Kidney glomerular epithelial cell (primary cell): ENCODE data around the gene SH3TC2.
"Not testable (repeated sequence)": the region's sequence is repeated elsewhere in the genome, so short reads cannot be mapped to it uniquely, and the experiment has no call there.

Experiments used
- DNase-seq: peaks from one replicate; lab custom pipeline; 2025; lab: John Stamatoyannopoulos, UW

The SH3TC2 gene

DNA sequence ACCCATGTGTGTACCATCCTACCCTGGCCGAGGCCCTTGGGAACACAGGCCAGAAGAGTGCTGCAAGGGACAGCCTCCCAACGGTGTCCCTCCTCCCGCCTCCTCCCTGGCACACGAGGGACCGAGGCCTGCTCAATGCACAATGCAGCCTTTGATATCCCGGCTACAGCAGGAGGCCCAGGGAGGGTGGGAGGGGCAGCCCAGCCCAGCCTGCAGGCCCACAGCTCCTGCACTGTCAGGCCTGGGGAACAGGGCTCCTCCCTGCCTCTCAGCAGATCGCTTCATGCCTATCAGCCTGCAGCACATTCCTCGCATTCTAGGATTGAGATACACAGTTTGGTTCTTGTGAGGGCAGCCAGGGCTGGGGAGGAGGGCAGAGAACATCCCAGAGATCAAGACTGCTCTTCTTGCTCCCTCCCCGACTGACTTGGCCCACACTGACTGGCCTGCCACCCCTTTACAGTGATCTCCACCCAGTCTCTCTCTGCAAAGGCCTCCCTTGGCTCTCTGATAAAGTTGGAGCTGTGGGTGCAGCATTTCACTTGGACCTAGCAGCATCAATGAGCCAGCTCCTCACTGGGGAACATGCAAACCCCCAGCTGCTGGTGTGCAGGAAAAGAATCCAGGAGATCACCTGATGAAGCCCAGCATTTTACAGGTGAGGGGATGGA lies at the start of gene SH3TC2:
Gene SH3TC2, minus strand, starts transcription at position 46 of the 671 bp plus-strand sequence. Its CDS starts 40 bp downstream, at position 6.
- peak; percentile 16 for DNase-seq

DNA sequence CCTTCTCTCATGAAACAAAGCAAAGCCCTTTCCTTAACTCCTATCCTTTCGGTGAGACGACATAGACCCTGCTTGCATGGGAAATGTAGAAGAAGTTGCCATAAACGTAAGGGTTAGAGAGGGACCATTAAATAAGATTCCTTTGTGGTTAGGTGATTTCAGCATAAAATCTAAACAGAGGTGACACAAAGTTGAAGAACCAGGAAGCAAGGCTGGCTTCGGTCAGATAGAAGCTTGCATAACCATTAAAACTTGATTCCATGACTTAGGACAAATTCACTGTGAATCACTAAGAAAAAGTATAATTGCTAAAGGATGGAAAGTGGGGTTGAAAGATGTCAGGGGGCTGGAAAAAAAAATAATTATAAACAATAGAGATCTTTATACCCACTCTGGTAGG lies 47.5 kb upstream of the SH3TC2 start:
- no peak for DNase-seq

DNA sequence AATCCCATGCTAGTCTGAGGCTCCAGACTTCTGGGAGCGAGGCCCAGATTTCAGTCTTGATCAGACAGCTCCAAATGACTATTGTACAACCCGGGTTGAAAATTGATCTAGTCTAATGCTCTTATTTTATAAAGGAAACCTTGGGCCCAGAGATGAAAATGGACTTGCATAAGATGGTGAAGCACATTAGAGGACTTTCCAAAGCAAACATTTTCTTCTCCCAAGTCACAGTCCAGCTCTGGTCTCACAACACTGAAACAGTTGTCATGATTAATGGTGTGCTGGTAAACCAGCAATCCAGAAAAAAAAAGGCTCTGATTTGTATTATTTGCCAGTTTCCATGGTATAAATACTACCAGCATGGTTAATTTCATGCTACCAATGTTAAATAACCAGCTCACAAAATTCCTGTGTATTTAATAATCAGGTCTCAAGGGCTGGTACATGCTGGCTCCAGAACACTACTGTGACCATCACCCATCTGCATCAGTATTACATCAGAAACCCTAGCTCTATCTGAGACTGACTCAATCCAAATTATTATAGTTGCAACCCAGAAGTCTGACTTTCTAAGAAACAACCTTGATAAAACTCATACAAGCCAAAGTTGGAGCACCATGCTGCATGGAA lies 45.9 kb upstream of the SH3TC2 start:
- no peak for DNase-seq

DNA sequence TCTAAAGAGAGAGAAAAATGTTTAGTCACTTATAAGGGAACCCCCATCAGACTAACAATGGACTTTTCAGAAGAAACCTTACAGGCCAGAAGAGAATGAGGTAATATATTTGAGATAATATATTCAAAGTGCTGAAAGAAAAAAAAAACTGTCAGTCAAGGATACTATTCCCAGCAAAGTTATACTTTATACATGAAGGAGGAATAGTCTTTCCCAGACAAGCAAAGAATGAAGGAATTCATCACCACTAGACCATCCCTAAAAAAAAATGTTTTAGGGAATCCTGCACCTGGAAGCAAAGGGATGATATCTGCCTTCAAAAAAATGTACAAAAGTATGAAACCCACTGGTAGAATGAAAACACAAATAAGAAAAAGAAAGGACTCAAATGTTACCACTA lies 37.5 kb upstream of the SH3TC2 start:
- no peak for DNase-seq

DNA sequence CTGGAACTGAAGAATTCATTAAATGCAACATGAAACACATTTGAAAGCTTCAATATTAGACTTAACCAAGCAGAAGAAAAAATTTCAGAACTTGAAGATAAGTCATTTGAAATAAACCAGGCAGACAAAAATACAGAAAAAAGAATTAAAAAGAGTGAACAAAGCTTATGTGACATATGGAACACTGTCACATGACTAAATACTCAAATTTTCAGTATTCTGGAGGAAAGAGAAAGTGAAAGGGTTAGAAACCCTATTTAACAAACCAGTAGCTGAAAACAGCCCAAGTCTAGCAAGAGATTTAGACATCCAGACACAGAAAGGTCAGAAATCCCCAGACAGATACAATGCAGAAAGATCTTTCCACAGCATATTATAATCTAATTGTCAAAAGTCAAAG lies 37.1 kb upstream of the SH3TC2 start:
- no peak for DNase-seq

DNA sequence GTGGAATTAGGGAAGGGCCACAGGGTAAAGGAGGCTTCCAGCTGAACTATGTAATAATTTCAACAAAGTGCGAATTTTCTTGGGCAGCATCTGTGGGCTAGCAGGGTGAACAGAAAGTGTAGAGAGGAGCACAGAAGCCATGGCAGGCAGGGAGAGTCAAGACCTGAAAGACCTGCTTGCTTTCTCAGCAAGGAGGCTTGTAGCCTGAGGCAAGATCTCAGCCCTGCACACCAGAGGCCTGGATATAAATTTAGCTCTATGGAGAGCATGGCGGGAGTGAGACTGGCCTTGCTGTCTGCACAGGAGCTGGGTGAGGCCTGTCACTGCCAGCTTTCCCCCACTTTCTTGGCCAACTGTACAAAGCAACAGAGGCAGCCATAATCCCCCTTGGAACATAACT lies 32.1 kb upstream of the SH3TC2 start:
- DNase-seq: no peak

DNA sequence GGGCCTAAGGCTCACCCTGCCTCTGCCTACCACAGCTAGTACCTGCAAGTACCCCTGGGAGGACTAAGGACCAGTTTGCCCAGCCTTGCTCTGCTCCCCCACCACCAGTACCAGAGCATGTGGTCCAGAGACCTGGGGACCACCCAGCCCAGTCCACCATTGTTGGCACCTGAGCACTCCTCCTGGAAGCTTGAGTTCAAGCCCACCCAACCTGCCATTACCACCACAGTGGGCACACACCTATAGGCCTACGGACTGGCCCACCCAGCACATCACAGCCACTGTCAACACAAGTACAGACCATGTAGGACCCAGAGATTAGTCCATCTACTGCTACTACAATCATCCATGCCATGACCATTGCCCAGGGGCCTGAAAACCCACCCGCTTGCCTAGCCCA lies 30.8 kb upstream of the SH3TC2 start:
- no peak for DNase-seq

DNA sequence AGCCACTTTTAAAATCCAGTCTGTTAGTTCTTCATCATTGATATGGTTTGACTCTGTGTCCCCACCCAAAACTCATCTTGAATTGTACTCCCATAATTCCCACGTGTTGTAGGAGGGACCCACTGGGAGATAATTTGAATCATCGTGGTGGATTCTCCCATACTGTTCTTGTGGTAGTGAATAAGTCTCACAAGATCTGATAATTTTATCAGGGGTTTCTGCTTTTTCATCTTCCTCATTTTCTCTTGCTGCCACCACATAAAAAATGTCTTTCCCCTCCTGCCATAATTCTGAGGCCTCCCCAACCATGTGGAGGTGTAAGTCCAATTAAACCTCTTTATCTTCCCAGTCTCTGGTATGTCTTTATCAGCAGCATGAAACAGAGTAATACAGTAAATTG lies 26.9 kb upstream of the SH3TC2 start:
- no peak for DNase-seq

DNA sequence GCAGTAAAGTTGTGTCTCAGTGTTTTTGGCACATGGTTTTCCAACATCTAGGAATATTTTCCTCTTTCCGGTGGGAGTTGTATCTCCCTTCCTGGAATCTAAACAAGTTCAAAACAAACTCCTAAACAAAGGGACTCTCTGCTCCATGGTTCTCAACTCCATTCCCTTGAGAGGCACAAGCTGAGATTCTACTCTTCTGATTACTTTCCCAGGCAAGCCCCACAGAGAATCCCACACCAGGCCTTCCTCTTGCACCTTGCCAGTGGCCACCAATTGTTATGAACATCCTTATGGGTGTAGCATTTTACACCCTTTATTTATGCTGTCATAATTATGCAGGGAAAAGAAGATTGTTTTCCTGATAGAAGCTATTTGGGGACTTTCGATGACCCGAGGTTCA lies 25.8 kb upstream of the SH3TC2 start:
- no peak for DNase-seq

DNA sequence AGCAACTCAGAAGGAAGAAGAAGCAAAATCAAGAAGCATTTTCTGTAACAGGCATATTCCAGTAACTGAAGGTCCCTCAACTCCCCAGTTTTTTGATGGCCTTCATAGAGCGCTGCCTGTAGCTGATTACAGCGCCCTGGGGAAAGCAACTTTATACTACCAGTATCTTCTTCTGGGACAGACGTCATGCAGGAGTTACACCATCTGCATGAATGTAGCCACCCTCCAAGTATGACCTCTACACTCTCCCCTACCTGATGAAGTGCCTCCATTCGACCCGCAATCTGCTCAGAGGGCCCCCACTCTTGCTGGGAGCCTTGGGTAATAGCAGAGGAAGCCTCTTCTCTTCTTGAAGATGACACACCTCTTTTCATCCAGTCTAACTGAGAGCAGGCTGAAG lies 21.0 kb upstream of the SH3TC2 start:
- DNase-seq: no peak

DNA sequence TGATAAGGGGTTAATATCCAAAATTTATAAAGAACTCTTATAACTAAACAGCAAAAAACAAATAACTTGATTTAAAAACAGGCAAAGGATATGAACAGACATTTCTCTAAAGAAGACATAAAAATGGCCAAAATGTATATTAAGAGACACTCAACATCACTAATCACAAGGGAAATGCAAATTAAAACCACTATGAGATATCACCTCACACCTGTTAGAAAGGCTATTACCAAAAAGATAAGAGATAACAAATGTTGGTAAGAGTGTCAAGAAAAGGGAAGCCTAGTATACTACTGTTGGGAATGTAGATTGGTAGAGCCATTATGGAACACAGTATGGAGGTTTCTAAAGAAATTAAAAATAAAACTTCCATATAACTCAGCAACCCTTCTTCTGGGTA lies 19.4 kb upstream of the SH3TC2 start:
- no peak for DNase-seq

DNA sequence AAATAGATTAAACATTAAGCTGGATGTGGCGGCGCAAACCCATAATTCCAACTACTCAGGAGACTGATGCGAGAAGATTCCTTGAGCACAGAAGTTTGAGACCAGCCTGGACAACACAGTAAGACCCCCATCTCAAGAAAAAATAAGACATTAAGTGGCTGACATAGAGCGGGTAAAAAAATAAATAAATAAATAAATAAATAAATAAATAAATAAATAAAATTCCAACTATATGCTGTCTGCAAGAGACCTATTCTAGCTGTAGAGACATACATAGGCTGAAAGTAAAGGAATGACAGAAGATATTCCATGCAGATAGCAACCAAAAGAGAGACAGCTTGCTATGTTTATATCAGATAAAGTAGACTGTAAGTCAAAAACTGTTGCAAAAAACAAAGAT lies 17.4 kb upstream of the SH3TC2 start:
- no peak for DNase-seq

DNA sequence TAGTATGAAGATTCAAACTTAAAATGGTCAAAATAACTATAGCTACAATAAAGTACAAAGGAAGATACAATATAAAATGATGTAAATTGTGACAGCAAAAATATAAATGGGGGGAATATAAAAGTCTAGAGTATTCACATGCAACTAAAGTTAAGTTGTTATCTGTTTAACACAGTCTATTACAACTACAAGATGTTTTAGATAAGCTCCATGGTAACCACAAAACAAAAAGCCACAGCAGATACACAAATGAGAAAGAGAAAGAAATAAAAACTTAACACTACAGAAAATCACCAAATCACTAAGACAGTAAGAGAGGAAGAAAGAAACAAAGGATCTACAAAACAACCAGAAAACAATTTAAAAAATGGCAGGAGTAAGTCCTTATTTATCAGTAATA lies 17.0 kb upstream of the SH3TC2 start:
- no peak for DNase-seq

DNA sequence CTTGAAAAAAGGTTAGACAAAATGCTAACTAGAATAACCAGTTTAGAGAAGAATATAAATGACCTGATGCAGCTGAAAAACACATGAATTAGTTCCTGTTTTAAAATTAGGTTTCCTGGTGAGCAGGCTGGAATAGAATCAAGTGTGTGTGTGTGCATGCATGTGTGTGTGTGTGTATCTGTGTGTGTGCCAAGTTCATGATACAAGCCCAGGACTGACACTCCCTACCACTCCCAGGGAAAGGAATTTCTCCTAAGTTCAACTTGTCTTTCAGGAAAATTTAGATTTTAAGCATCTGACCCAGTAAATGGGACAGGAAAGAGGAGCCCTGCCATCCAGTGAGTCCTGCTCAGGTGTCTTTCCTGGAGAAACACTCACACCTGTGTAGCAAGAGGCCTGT lies 11.2 kb upstream of the SH3TC2 start:
- DNase-seq: not testable (repeated sequence)

DNA sequence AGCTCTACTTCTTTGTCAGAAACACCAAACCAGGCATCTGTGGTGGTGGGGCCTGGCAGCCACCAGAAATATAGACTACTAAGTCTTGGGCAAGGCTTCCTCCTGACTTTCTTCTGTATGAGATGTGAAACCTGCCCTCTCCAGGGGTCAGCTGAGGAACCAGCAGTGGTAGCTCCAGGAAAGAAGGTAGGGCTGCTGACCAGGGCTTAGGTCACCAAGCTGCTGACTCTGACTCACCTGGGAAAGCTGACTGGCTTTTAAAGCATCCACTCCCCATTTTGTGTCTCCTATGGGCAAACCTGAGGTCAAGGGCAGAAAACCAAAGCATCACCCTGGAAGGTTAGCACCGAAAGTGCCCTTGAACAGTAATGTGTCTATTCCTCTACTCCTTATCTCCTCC lies 10.4 kb upstream of the SH3TC2 start:
- peak; percentile 10 for DNase-seq

DNA sequence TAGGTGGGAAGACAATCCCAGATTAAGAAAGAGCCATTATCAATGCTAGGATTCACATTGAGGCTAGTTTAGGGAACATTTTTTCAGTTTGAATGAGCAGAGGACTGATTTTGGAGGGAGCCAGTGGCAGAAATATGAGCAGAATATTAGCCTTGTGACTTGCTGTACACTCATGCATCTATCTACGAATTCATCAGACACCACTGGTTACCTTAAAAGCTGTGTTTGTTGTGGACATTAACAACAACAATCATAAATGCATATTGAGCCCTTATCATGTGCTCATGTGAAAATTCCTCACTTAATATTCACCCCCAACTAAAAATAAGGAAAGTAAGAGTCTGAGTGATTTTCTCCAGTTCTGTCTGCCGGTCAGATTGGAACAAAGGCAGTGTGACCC lies 9.9 kb upstream of the SH3TC2 start:
- no peak for DNase-seq

DNA sequence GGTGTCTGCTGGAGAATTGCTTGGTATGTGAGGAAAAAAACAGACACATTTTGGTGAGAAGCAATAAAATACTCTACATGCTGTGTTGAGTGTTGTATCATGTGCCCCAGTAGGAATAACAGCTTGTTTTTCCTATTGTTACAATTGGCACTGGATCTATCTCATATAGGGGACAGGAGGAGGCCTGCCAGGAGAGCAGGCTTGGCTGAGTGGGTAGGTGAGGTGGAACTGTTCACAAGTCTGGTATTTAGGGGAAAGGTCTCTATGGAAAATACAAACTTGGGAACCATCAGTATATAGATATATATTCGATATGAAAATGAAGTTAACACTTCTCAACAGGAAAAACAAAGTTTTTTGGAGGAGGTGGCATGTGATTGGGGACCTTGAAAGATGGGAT lies 9.5 kb upstream of the SH3TC2 start:
- DNase-seq: no peak

DNA sequence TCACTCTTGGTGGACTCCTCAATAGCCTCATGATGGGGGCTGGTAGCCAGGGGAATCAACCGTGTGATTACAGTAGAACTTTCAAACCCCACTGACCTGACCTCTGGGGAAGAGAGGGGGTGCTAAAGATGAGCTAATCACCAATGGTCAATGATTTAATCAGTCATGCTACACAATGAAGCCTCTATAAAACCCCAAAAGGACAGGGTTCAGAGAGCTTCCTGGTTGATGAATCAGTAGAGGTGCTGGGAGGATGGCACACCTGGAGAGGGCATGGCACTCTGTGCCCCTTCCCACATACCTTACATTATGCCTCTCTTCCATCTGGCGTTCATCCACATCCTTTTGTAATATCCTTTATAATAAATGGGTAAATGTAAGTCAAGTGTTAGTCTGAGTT lies 8.9 kb upstream of the SH3TC2 start:
- no peak for DNase-seq

DNA sequence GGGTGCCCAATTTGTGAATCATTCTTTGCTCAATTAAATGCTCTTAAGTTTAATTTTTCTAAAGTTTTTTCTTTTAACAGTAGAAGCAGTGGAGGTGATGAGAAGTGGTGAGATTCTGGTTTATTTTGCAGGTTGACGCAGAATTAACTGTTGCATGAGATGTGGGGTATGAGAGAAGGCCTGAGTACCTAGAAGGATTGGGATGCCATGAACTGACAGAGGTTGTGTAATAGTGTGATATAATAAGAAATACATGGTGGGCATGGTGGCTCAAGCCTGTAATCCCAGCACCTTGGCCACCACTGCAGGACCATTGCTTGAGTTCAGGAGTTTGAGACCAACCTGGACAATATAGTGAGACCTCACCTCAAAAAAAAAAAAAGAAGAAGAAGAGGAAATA lies 8.4 kb upstream of the SH3TC2 start:
- DNase-seq: no peak

DNA sequence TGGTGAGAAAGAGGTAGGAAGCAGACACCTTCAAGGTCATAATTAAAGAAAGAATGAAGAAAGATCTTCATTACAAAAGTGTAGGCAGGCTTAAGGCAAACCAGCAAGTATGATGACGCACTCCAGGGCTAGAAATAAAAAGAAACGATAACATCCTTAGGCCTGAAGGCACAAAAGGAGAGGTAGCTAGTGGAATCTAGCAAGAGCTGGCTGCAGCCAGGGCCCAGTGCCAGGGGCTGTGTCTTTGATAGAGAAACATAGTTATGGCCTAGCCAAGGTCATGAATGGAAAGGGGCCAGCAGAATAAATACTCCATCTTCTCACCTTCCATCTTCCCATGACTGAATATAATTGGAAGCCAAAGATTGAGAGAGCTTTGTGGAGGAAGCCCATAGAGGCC lies 6.8 kb upstream of the SH3TC2 start:
- DNase-seq: no peak

DNA sequence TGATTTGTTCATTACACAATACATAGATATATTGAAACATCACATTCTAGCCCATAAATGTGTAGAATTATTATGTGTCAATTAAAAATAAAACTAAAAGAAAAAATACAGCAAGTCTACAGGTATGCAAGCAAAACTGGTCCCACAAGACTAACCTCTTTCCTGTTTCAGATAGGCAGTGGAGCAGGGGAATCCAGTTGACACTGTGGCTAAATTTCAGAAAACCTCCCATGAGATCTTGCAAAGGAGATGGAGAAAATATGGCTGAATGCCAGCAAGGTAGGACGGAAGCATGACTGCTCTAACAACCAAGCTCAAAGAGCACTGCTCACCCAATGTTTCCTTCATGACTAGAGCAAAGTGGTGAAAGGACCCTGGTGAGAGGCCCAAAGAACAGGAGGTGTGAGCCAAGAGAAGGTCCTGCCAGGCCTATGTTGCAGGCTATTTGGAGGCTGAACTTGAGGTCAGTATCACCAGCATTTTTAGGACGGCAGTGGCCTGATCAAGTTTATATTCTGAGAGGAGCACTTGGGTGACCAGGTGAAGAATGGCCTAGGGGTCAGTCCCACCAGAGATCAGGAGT lies 1.1 kb upstream of the SH3TC2 start:
- DNase-seq: no peak

DNA sequence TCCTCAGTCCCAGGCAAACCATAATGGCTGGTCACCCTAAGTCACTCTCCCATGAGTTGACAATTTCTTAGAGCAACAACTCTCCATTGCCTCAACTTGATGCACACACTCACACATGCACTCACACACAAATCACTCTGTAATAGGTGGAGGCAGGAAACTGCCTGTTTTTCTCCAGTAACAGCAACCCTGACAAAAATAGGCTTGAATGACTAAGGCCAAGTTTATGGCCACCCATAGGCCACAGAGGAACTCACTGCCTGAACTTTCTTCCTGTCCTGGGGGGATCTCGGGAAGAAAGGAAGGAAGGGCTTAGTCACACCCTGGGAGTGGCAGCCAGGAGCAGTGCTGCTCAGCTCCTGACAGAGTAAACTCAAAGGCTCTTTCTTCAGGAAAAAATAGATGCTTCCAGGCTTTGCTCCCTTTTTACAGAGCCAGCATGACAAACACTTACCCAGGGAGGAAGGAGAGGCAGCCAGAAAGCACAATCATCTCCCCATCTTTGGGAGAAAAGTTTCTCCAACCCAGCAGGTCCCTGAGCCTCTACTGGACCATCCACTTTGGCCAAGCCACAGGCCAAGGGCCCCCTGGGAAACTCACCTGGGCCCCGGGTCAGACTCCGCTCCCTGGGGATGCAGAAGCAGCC lies 368 bp downstream of the SH3TC2 start:
- peak; percentile 75 for DNase-seq

DNA sequence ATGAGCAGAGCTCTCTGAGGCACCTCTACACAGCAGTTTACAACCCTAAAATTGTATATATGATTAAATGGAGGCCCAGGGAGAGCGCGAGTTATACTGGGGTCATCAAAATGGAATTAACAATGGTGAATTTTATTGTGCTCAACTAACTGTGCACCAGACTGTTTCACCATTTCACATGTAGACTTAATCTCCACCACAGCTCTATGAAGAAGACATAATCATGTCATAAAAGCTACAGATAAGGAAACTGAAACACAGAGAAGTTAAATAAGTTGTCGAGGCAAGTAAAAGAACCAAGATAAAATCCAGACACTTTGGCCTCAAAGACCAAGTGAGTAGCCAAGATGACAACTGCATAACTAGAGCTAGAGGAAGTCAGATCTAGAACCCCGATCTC lies 1.5 kb downstream of the SH3TC2 start:
- no peak for DNase-seq
